HepG2 (cell line): ENCODE measurements around the gene BRSK2. TPM values are rescaled to one million over a fixed set of nuclear protein-coding genes. Genes with fewer than 3 reads are reported as not detected.

Experiments used
- ATAC-seq: fragments of 200-7000 bp; cut with Tn5 transposase; 3 replicates; pipeline ENCODE4 v1.9.1; 2020; ENCODE audit warnings: mild to moderate bottlenecking, moderate library complexity
- BruUV-seq: library from RNA; stranded (reverse); fragments of 400-500 nt; replicated peaks from 2 replicates; lab custom pipeline; 2021; lab: Mats Ljungman, UMichigan
- CTCF ChIA-PET: fragments of 300-600 bp; formaldehyde crosslinking; extraction: SDS; loops from one replicate; lab custom pipeline; 2021; ENCODE audit warnings: low total read pairs, inconsistent platforms, low intra/inter-chr PET ratio; lab: Yijun Ruan, JAX
- POLR2A ChIA-PET: fragments of 350-600 bp; sonication (Branson Sonifier 250); formaldehyde crosslinking; loops from one replicate; lab custom pipeline; 2020; ENCODE audit warnings: antibody characterized with exemption, inconsistent platforms; lab: Yijun Ruan, JAX
- DNase-seq: peaks from one replicate; pipeline ENCODE4 v3.0.0-alpha.2; 2015; ENCODE audit warnings: low spot score
- FAIRE-seq: peaks from 3 replicates; lab custom pipeline; 2011; peaks lifted over from hg19 to GRCh38; lab: Jason Lieb, UNC
- H2AFZ ChIP-seq: one replicate; pipeline ENCODE4 v1.6.1; 2011; ENCODE audit warnings: low read length, inconsistent platforms
- H3K27ac ChIP-seq: fragments of 300-600 bp; 3 replicates; pipeline ENCODE4 v1.8.0; 2011; ENCODE audit warnings: mixed run types, mild to moderate bottlenecking, mixed read lengths, low read length, inconsistent platforms; ENCODE audit not compliant: insufficient read depth; ENCODE audit errors: extremely low read length
- H3K27me3 ChIP-seq, 2 experiments: fragments of 200-600 bp in 1 of 2; 2 replicates in 1 of 2; 3 replicates in 1 of 2; pipeline versions ENCODE4 v1.6.0 to v1.8.0; 2011; ENCODE audit warnings: low read length in 2 of 2, mild to moderate bottlenecking in 2 of 2, moderate library complexity in 2 of 2, inconsistent platforms in 1 of 2; ENCODE audit not compliant: insufficient read depth in 2 of 2, control insufficient read depth in 1 of 2
- H3K36me3 ChIP-seq, 2 experiments: fragments of 200-600 bp in 1 of 2; replicated peaks in 1 of 2; 2 replicates in 1 of 2; 3 replicates in 1 of 2; pipeline versions ENCODE4 v1.5.1 to v1.8.0; 2011; ENCODE audit warnings: low read length in 2 of 2, inconsistent platforms in 1 of 2; ENCODE audit not compliant: insufficient read depth in 2 of 2, control insufficient read depth in 1 of 2
- H3K4me1 ChIP-seq: 2 replicates; pipeline ENCODE4 v1.5.1; 2012; ENCODE audit warnings: low read length, inconsistent platforms; ENCODE audit not compliant: insufficient read depth
- H3K4me2 ChIP-seq: 2 replicates; pipeline ENCODE4 v1.6.0; 2011; ENCODE audit warnings: low read depth, low read length, inconsistent platforms
- H3K4me3 ChIP-seq, 3 experiments: fragments of 200-600 bp in 1 of 3; sonication (generic), shearing (Covaris generic) in 1 of 3; replicated peaks in 1 of 3; 2 replicates each; pipeline ENCODE4 v1.5.1; 2011 to 2016; ENCODE audit warnings: low read length in 3 of 3, inconsistent platforms in 2 of 3, low read depth in 2 of 3, mild to moderate bottlenecking in 2 of 3, control low read depth in 1 of 3, mixed read lengths in 1 of 3; ENCODE audit not compliant: insufficient read depth in 1 of 3
- H3K79me2 ChIP-seq: one replicate; pipeline ENCODE4 v1.6.1; 2011; ENCODE audit warnings: low read length, inconsistent platforms; ENCODE audit not compliant: insufficient read depth
- H3K9ac ChIP-seq: 2 replicates; pipeline ENCODE4 v1.6.0; 2011; ENCODE audit warnings: mild to moderate bottlenecking, low read depth, low read length, inconsistent platforms; ENCODE audit not compliant: insufficient read depth
- H3K9me3 ChIP-seq: 2 replicates; pipeline ENCODE4 v1.5.1; 2012; ENCODE audit warnings: mild to moderate bottlenecking, low read length
- H4K20me1 ChIP-seq: 2 replicates; pipeline ENCODE4 v1.6.0; 2011; ENCODE audit warnings: inconsistent platforms, mild to moderate bottlenecking, low read length, moderate library complexity; ENCODE audit not compliant: insufficient read depth
- JUN ChIP-seq: sonication (generic); formaldehyde crosslinking; IDR thresholded peaks from 2 replicates; pipeline ENCODE4 v1.4.0; 2020; ENCODE audit warnings: mild to moderate bottlenecking, missing genetic modification reagents
- KDM5B ChIP-seq: sonication (generic); formaldehyde crosslinking; IDR thresholded peaks from 2 replicates; pipeline ENCODE4 v1.4.0; 2020; ENCODE audit warnings: missing genetic modification reagents, mild to moderate bottlenecking, borderline replicate concordance
- SAFB2 ChIP-seq: sonication (generic); formaldehyde crosslinking; IDR thresholded peaks from 2 replicates; pipeline ENCODE4 v1.5.1; 2020; ENCODE audit warnings: missing genetic modification reagents, low read depth, mild to moderate bottlenecking, borderline replicate concordance
- TP53 ChIP-seq: sonication (generic); formaldehyde crosslinking; conservative IDR thresholded peaks from 2 replicates; pipeline ENCODE4 v1.4.0; 2020; ENCODE audit warnings: missing genetic modification reagents
- ZBTB40 ChIP-seq, 2 experiments: fragments of 450-650 bp in 1 of 2; sonication (generic) in 1 of 2; formaldehyde crosslinking in 1 of 2; IDR thresholded peaks; 2 replicates each; pipeline versions ENCODE4 v1.6.1 to v1.8.0; 2016 to 2022; ENCODE audit warnings: antibody characterized with exemption in 1 of 2, mild to moderate bottlenecking in 1 of 2, missing genetic modification reagents in 1 of 2
- ZNF225 ChIP-seq: sonication (generic); formaldehyde crosslinking; IDR thresholded peaks from 2 replicates; pipeline ENCODE4 v1.4.0; 2020; ENCODE audit warnings: mild to moderate bottlenecking, missing genetic modification reagents
- ZNF354B ChIP-seq: sonication (generic); formaldehyde crosslinking; IDR thresholded peaks from 2 replicates; pipeline ENCODE4 v1.8.0; 2022; ENCODE audit warnings: mild to moderate bottlenecking, missing genetic modification reagents
- ZNF720 ChIP-seq: sonication (generic); formaldehyde crosslinking; IDR thresholded peaks from 2 replicates; pipeline ENCODE4 v1.4.0; 2020; ENCODE audit warnings: missing genetic modification reagents
- ZNF777 ChIP-seq: sonication (generic); formaldehyde crosslinking; IDR thresholded peaks from 2 replicates; pipeline ENCODE4 v1.4.0; 2020; ENCODE audit warnings: missing genetic modification reagents
- WGBS: methylation state at CpG from one replicate; pipeline ENCODE4 v1.1.6; 2017; ENCODE audit warnings: low lambda C conversion rate; 5-methylcytosine and 5-hydroxymethylcytosine counted together
- in situ Hi-C: cut with HindIII; loops from 2 replicates; pipeline ENCODE4 v1.10.0; 2017; ENCODE audit warnings: low pct_unique_long_range_greater_than_20kb; ENCODE audit not compliant: extremely low pct_ligation_motif_present
- intact Hi-C: fragments of 100-400 bp; cut with micrococcal nuclease; formaldehyde crosslinking; loops from one replicate; pipeline ENCODE4 v1.10.0; 2022; ENCODE audit not compliant: unreplicated experiment
- polyA plus RNA-seq, 8 experiments: library from polyadenylated mRNA; depleted of rRNA in 3 of 8; stranded (reverse) in 7 of 8; unstranded in 1 of 8; fragments of >200 nt; fragmentation: Illumina TruSeq in 4 of 8; extraction: Trizol in 4 of 8; gene quantifications; 2 replicates each; pipeline versions ENCODE4 v1.2.1 to v1.2.3, GENCODE V29; 2011 to 2016; ENCODE audit warnings: low read depth in 4 of 8, missing spikeins in 1 of 8, mixed read lengths in 1 of 8; ENCODE audit not compliant: insufficient read depth in 1 of 8
- total RNA-seq, 5 experiments: library from RNA; depleted of rRNA; stranded (reverse); fragments of >200 nt; fragmentation: Illumina TruSeq; extraction: Trizol; gene quantifications; 2 replicates each; pipeline ENCODE4 v1.2.3, GENCODE V29; 2016; ENCODE audit warnings: low read depth in 1 of 5
- TF ChIP-seq, protein P1 (sequence below): sonication (generic); formaldehyde crosslinking; IDR thresholded peaks from 2 replicates; pipeline ENCODE4 v1.8.0; 2022; ENCODE audit warnings: mild to moderate bottlenecking, missing genetic modification reagents
- TF ChIP-seq, protein P2 (sequence below): sonication (generic); formaldehyde crosslinking; IDR thresholded peaks from 2 replicates; pipeline ENCODE4 v1.5.0; 2020; ENCODE audit warnings: missing genetic modification reagents

The BRSK2 gene
- total and polyA plus RNA-seq, 2 of the 13 experiments (the other 11 are each of a cell fraction or from before 2014, with no cell fraction given) = 0.74 to 1.1 TPM

- peaks cover 27% of the 10 kb centered on the region for H3K9me3 ChIP-seq
- H3K36me3 ChIP-seq = no peaks in the 10 kb centered on the region
- in situ Hi-C loops = no loop called here
- no peak overlapping the region for H2AFZ ChIP-seq
- intact Hi-C loops = no loop called here
- CTCF ChIA-PET = no interaction called here
- DNase-seq (no peak), FAIRE-seq (no peak), ATAC-seq (no peak)
- POLR2A ChIA-PET = no interaction called here
- no peak overlapping the region for H3K9ac ChIP-seq
- no peak overlapping the region for H3K27ac ChIP-seq
- 4% methylated on average over 7 of the region's 7 CpGs for whole genome bisulfite sequencing
- H3K4me2 ChIP-seq = no peak overlapping the region
- 0 out of 2 replicates have a peak, but pooled peaks cover 3% of the 10 kb centered on the region for H4K20me1 ChIP-seq
- peaks cover 0 to 4% of the 10 kb centered on the region in 2 experiments; a peak in 2 of 5 replicates for H3K27me3 ChIP-seq
- no TSS peak for BruUV-seq
- no peaks in the 10 kb centered on the region for H3K79me2 ChIP-seq
- H3K4me1 ChIP-seq = no peaks in the 10 kb centered on the region
- H3K4me3 ChIP-seq = no peak overlapping the region
- TF ChIP-seq ZBTB40 (IDR thresholded peaks at IDR 0.05) (no peak), ZBTB40 (CRISPR knock-in tag; IDR thresholded peaks at IDR 0.05) (no peak), JUN (no peak), KDM5B (CRISPR knock-in tag) (no peak), ZNF720 (CRISPR knock-in tag) (no peak), ZNF777 (CRISPR knock-in tag) (no peak), SAFB2 (CRISPR knock-in tag) (no peak), TP53 (CRISPR knock-in tag) (no peak), ZNF225 (CRISPR knock-in tag) (no peak), ZNF354B (CRISPR knock-in tag) (no peak)
- TF ChIP-seq, protein P1, sequence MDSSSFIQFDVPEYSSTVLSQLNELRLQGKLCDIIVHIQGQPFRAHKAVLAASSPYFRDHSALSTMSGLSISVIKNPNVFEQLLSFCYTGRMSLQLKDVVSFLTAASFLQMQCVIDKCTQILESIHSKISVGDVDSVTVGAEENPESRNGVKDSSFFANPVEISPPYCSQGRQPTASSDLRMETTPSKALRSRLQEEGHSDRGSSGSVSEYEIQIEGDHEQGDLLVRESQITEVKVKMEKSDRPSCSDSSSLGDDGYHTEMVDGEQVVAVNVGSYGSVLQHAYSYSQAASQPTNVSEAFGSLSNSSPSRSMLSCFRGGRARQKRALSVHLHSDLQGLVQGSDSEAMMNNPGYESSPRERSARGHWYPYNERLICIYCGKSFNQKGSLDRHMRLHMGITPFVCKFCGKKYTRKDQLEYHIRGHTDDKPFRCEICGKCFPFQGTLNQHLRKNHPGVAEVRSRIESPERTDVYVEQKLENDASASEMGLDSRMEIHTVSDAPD (CRISPR knock-in tag) = no peak
- TF ChIP-seq, protein P2, sequence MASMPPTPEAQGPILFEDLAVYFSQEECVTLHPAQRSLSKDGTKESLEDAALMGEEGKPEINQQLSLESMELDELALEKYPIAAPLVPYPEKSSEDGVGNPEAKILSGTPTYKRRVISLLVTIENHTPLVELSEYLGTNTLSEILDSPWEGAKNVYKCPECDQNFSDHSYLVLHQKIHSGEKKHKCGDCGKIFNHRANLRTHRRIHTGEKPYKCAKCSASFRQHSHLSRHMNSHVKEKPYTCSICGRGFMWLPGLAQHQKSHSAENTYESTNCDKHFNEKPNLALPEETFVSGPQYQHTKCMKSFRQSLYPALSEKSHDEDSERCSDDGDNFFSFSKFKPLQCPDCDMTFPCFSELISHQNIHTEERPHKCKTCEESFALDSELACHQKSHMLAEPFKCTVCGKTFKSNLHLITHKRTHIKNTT (CRISPR knock-in tag) = no peak
These were observed 25.9 kb downstream of the BRSK2 start for GRCh38 chr11:1415631-1416030.
